ENCODE measurements around the gene RCHY1.

- TF ChIP-seq, protein P1, sequence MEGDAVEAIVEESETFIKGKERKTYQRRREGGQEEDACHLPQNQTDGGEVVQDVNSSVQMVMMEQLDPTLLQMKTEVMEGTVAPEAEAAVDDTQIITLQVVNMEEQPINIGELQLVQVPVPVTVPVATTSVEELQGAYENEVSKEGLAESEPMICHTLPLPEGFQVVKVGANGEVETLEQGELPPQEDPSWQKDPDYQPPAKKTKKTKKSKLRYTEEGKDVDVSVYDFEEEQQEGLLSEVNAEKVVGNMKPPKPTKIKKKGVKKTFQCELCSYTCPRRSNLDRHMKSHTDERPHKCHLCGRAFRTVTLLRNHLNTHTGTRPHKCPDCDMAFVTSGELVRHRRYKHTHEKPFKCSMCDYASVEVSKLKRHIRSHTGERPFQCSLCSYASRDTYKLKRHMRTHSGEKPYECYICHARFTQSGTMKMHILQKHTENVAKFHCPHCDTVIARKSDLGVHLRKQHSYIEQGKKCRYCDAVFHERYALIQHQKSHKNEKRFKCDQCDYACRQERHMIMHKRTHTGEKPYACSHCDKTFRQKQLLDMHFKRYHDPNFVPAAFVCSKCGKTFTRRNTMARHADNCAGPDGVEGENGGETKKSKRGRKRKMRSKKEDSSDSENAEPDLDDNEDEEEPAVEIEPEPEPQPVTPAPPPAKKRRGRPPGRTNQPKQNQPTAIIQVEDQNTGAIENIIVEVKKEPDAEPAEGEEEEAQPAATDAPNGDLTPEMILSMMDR (IDR thresholded peaks at IDR 0.05; ENCODE audit: insufficient read depth, low read depth, low read length) = no peak
- TF ChIP-seq EZH2 (IDR thresholded peaks at IDR 0.05; ENCODE audit: insufficient read depth, low read length) = no peak
Measured at GRCh38 chr4:75505630-75506029, 8.6 kb downstream of the RCHY1 start.
